IMR-90 (cell line): ENCODE data around the gene TAGLN2. TPM values are rescaled to one million over a fixed set of nuclear protein-coding genes. Genes with fewer than 3 reads are reported as not detected.

Source experiments
- ATAC-seq: fragments of 200-7000 bp; cut with Tn5 transposase; 2 replicates; pipeline ENCODE4 v1.9.1; 2020; ENCODE audit warnings: low read depth, mild to moderate bottlenecking, moderate library complexity
- BruUV-seq: library from RNA; stranded (reverse); fragments of 400-500 nt; replicated peaks from 2 replicates; lab custom pipeline; 2021; lab: Mats Ljungman, UMichigan
- CTCF ChIA-PET: fragments of 300-600 bp; formaldehyde crosslinking; extraction: SDS; loops from one replicate; lab custom pipeline; 2021; ENCODE audit warnings: antibody characterized with exemption; lab: Yijun Ruan, JAX
- POLR2A ChIA-PET: fragments of 300-600 bp; sonication (Branson Sonifier 250); formaldehyde crosslinking; loops from one replicate; lab custom pipeline; 2022; ENCODE audit warnings: antibody characterized with exemption; ENCODE audit not compliant: unreplicated experiment; lab: Charles Lee
- DNase-seq: peaks from one replicate; pipeline ENCODE4 v3.0.0; 2013
- H2AFZ ChIP-seq: replicated peaks from 2 replicates; pipeline ENCODE3; 2013; ENCODE audit warnings: low read length, mild to moderate bottlenecking; ENCODE audit not compliant: poor library complexity
- H2AK5ac ChIP-seq: 2 replicates; pipeline ENCODE4 v1.6.1; 2013; ENCODE audit warnings: low read depth, low read length, inconsistent platforms
- H2AK9ac ChIP-seq: replicated peaks from 2 replicates; pipeline ENCODE3; 2013; ENCODE audit warnings: mild to moderate bottlenecking, low read depth, low read length, moderate library complexity; ENCODE audit not compliant: poor library complexity
- H2BK120ac ChIP-seq: 2 replicates; pipeline ENCODE4 v1.6.1; 2013; ENCODE audit warnings: low read depth, low read length, inconsistent platforms
- H2BK15ac ChIP-seq: 3 replicates; pipeline ENCODE4 v1.6.1; 2013; ENCODE audit warnings: low read depth, low read length, inconsistent platforms
- H2BK20ac ChIP-seq: 2 replicates; pipeline ENCODE4 v1.6.1; 2013; ENCODE audit warnings: low read depth, mild to moderate bottlenecking, inconsistent platforms, low read length, moderate library complexity
- H2BK5ac ChIP-seq: 2 replicates; pipeline ENCODE4 v1.6.1; 2013; ENCODE audit warnings: mild to moderate bottlenecking, low read depth, low read length, inconsistent platforms; ENCODE audit not compliant: poor library complexity, severe bottlenecking
- H3K14ac ChIP-seq: replicated peaks from 2 replicates; pipeline ENCODE4 v1.6.1; 2013; ENCODE audit warnings: low read depth, low read length, inconsistent platforms
- H3K18ac ChIP-seq: 2 replicates; pipeline ENCODE4 v1.6.1; 2013; ENCODE audit warnings: low read depth, low read length, control low read depth
- H3K23ac ChIP-seq: 2 replicates; pipeline ENCODE4 v1.6.1; 2013; ENCODE audit warnings: low read depth, low read length, inconsistent platforms
- H3K27ac ChIP-seq: 2 replicates; pipeline ENCODE4 v1.5.1; 2013; ENCODE audit warnings: mild to moderate bottlenecking, control low read depth, low read length; ENCODE audit not compliant: insufficient read depth
- H3K27me3 ChIP-seq: 2 replicates; pipeline ENCODE4 v1.6.1; 2013; ENCODE audit warnings: low read length; ENCODE audit not compliant: control insufficient read depth, insufficient read depth
- H3K36me3 ChIP-seq: 2 replicates; pipeline ENCODE4 v1.6.1; 2013; ENCODE audit warnings: low read length, mixed read lengths; ENCODE audit not compliant: control insufficient read depth, insufficient read depth
- H3K4ac ChIP-seq: 2 replicates; pipeline ENCODE4 v1.6.1; 2013; ENCODE audit warnings: low read depth, low read length, inconsistent platforms
- H3K4me1 ChIP-seq: 2 replicates; pipeline ENCODE4 v1.6.1; 2013; ENCODE audit warnings: low read length, mixed read lengths; ENCODE audit not compliant: control insufficient read depth, insufficient read depth
- H3K4me2 ChIP-seq: 2 replicates; pipeline ENCODE4 v1.6.1; 2013; ENCODE audit warnings: low read depth, mild to moderate bottlenecking, control low read depth, low read length, moderate library complexity
- H3K4me3 ChIP-seq: 2 replicates; pipeline ENCODE4 v1.5.1; 2013; ENCODE audit warnings: low read depth, mild to moderate bottlenecking, control low read depth, low read length, moderate library complexity; ENCODE audit not compliant: insufficient read depth
- H3K56ac ChIP-seq: 2 replicates; pipeline ENCODE4 v1.6.1; 2013; ENCODE audit warnings: low read length, inconsistent platforms; ENCODE audit not compliant: insufficient read depth; ENCODE audit errors: extremely low read depth
- H3K79me1 ChIP-seq, 2 experiments: 2 replicates each; pipeline ENCODE4 v1.6.1; 2013; ENCODE audit warnings: low read length in 2 of 2, inconsistent platforms in 1 of 2, low read depth in 1 of 2
- H3K9ac ChIP-seq: 2 replicates; pipeline ENCODE4 v1.6.1; 2013; ENCODE audit warnings: low read depth, low read length, control low read depth
- H3K9me1 ChIP-seq: 2 replicates; pipeline ENCODE4 v1.6.1; 2013; ENCODE audit warnings: low read length, inconsistent platforms; ENCODE audit not compliant: insufficient read depth
- H3K9me3 ChIP-seq: 2 replicates; pipeline ENCODE4 v1.6.1; 2013; ENCODE audit warnings: low read length; ENCODE audit not compliant: control insufficient read depth, insufficient read depth
- H4K20me1 ChIP-seq: 2 replicates; pipeline ENCODE4 v1.6.1; 2013; ENCODE audit warnings: low read length, inconsistent platforms; ENCODE audit not compliant: insufficient read depth
- H4K5ac ChIP-seq: 2 replicates; pipeline ENCODE4 v1.6.1; 2013; ENCODE audit warnings: mild to moderate bottlenecking, low read depth, low read length, control low read depth
- H4K8ac ChIP-seq, 2 experiments: 2 replicates each; pipeline ENCODE4 v1.6.1; 2013; ENCODE audit warnings: low read depth in 2 of 2, low read length in 2 of 2, control low read depth in 1 of 2, inconsistent platforms in 1 of 2
- H4K91ac ChIP-seq: 2 replicates; pipeline ENCODE4 v1.6.1; 2013; ENCODE audit warnings: low read depth, low read length, inconsistent platforms; ENCODE audit not compliant: insufficient read depth
- CEBPB ChIP-seq: IDR thresholded peaks from 2 replicates; pipeline ENCODE4 v1.6.1; 2012; ENCODE audit warnings: low read depth, low read length, improper control_type of control experiment
- ELK1 ChIP-seq: fragments of 150-350 bp; IDR thresholded peaks from 2 replicates; pipeline ENCODE4 v1.6.1; 2016; ENCODE audit warnings: low read depth, mild to moderate bottlenecking, low read length, moderate library complexity, borderline replicate concordance
- MAZ ChIP-seq: IDR thresholded peaks from 2 replicates; pipeline ENCODE4 v1.6.1; 2012; ENCODE audit warnings: low read depth, mild to moderate bottlenecking, low read length, improper control_type of control experiment, moderate library complexity, borderline replicate concordance
- POLR2A ChIP-seq: IDR thresholded peaks from 2 replicates; pipeline ENCODE4 v1.6.1; 2012; ENCODE audit warnings: mild to moderate bottlenecking, low read depth, low read length
- RCOR1 ChIP-seq: IDR thresholded peaks from 2 replicates; pipeline ENCODE4 v1.6.1; 2012; ENCODE audit warnings: mild to moderate bottlenecking, low read length, improper control_type of control experiment; ENCODE audit not compliant: insufficient replicate concordance
- RFX5 ChIP-seq: IDR thresholded peaks from 2 replicates; pipeline ENCODE4 v1.8.0; 2012; ENCODE audit warnings: low read depth, mild to moderate bottlenecking, low read length, moderate library complexity
- SMC3 ChIP-seq: fragments of 150-350 bp; IDR thresholded peaks from 2 replicates; pipeline ENCODE4 v1.6.1; 2016; ENCODE audit warnings: low read depth, mild to moderate bottlenecking, antibody characterized with exemption, low read length, moderate library complexity
- WGBS, 2 experiments: methylation state at CpG; one replicate each; pipeline versions ENCODE4 v1.1.5 to v1.1.7; 2013; ENCODE audit warnings: missing lambda C conversion rate in 2 of 2; ENCODE audit not compliant: insufficient read length in 1 of 2; ENCODE audit errors: extremely low coverage in 2 of 2; 5-methylcytosine and 5-hydroxymethylcytosine counted together
- dilution Hi-C: fragments of 300-500 bp; cut with HindIII; formaldehyde crosslinking; loops from one replicate; pipeline ENCODE4 v1.14.3; 2018; ENCODE audit warnings: low sequenced_read_pairs; ENCODE audit not compliant: unreplicated experiment
- in situ Hi-C: fragments of 300-500 bp; cut with MboI; formaldehyde crosslinking; loops from 3 replicates; pipeline ENCODE4 v1.14.3; 2019; ENCODE audit warnings: low sequenced_read_pairs, inconsistent platforms, mixed read lengths
- intact Hi-C: fragments of 100-400 bp; cut with micrococcal nuclease; formaldehyde crosslinking; loops from 2 replicates; pipeline ENCODE4 v1.10.0; 2022
- polyA plus RNA-seq, 3 experiments: library from polyadenylated mRNA; depleted of rRNA; stranded (reverse); fragments of >200 nt; gene quantifications; 2 replicates each; pipeline ENCODE4 v1.2.3, GENCODE V29; 2012; ENCODE audit warnings: low replicate concordance in 1 of 3
- total RNA-seq: library from RNA; depleted of rRNA; stranded (reverse); fragments of >200 nt; gene quantifications from 2 replicates; pipeline ENCODE4 v1.2.3, GENCODE V29; 2012
- TF ChIP-seq, protein P1 (sequence below): fragments of 150-350 bp; IDR thresholded peaks from 2 replicates; pipeline ENCODE4 v1.6.1; 2017; ENCODE audit warnings: mild to moderate bottlenecking, antibody characterized with exemption, low read length, low read depth

TAGLN2 gene
- total and polyA plus RNA-seq, 2 of the 4 experiments (the other 2 are of a cell fraction), result 440 to 634 TPM

DNA sequence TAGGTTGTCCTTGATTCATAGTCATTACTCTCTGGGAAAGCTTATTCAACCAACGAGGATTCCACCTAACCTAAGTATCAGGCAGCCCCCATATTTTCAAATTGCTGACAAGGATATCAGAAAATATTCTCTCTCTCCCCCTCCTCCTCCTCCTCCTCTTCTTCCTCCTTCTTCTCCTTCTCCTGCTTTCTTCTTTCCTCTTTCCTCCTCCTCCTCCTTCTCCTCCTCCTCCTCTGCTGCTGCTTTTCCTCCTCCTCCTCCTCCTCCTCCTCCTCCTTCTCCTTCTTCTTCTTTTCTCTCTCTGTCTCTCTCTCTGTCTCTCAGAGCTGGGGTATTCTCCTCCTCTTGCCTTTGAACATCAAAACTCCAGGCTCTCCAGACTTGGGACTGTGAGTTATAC lies 22.6 kb upstream of the TAGLN2 start:
- no peaks in the 10 kb centered on the region for H3K36me3 ChIP-seq
- H2AK9ac ChIP-seq, result no peak overlapping the region
- ATAC-seq, result no peak
- H2BK20ac ChIP-seq, result no peak overlapping the region
- no peak overlapping the region for H2BK5ac ChIP-seq
- no peaks in the 10 kb centered on the region for H3K79me1 ChIP-seq
- no peaks in the 10 kb centered on the region for H4K20me1 ChIP-seq
- H3K4ac ChIP-seq, result no peak overlapping the region
- H2AFZ ChIP-seq, result no peak overlapping the region
- H3K9me1 ChIP-seq, result no peaks in the 10 kb centered on the region
- H4K8ac ChIP-seq, result no peak overlapping the region
- H2AK5ac ChIP-seq, result no peak overlapping the region
- H4K5ac ChIP-seq, result no peak overlapping the region
- no peaks in the 10 kb centered on the region; the same call in 1 of the 2 replicates for H3K4me1 ChIP-seq
- TF ChIP-seq ELK1, result no peak
- no peak for TF ChIP-seq RCOR1
- TF ChIP-seq SMC3, result no peak
- no peak for TF ChIP-seq POLR2A
- TF ChIP-seq CEBPB, result no peak
- TF ChIP-seq RFX5, result no peak
- TF ChIP-seq MAZ, result no peak
- TF ChIP-seq, protein P1, sequence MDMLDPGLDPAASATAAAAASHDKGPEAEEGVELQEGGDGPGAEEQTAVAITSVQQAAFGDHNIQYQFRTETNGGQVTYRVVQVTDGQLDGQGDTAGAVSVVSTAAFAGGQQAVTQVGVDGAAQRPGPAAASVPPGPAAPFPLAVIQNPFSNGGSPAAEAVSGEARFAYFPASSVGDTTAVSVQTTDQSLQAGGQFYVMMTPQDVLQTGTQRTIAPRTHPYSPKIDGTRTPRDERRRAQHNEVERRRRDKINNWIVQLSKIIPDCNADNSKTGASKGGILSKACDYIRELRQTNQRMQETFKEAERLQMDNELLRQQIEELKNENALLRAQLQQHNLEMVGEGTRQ, result no peak
- no peak overlapping the region for H3K27ac ChIP-seq
- dilution Hi-C loops, result no loop called here
- CTCF ChIA-PET, result no interaction called here
- WGBS, 2 experiments, result no CpG with 5 or more reads among the region's 1 CpG
- no peak overlapping the region for H3K9ac ChIP-seq
- in situ Hi-C loops, result no loop called here
- H3K56ac ChIP-seq, result no peak overlapping the region
- no peak overlapping the region for H2BK15ac ChIP-seq
- no peak overlapping the region for H3K18ac ChIP-seq
- H4K91ac ChIP-seq, result no peak overlapping the region
- peaks cover 42% of the 10 kb centered on the region for H3K27me3 ChIP-seq
- no peak overlapping the region for H3K14ac ChIP-seq
- no peak overlapping the region for H2BK120ac ChIP-seq
- H3K9me3 ChIP-seq, result no peaks in the 10 kb centered on the region
- intact Hi-C loops, result loop anchor here (10.0 kb wide), 1 partner anchor 427 kb away; no protein-coding TSS in a partner anchor
- POLR2A ChIA-PET, result no interaction called here
- H3K4me3 ChIP-seq, result no peak overlapping the region
- no peak for DNase-seq
- H3K23ac ChIP-seq, result no peak overlapping the region
- H3K4me2 ChIP-seq, result no peak overlapping the region
- BruUV-seq, result no TSS peak
